Left kidney (tissue), 2 donors: ENCODE results near the gene RHBDL1. TPM values are rescaled to one million over a fixed set of nuclear protein-coding genes. Genes with fewer than 3 reads are reported as not detected.

Experiments used
- DNase-seq: peaks from one replicate; pipeline ENCODE4 v3.0.0-alpha.2; 2013
- polyA plus RNA-seq: library from polyadenylated mRNA; unstranded; fragments of 120-200 nt; gene quantifications from one replicate; pipeline ENCODE4 v1.2.1, GENCODE V29; 2013; ENCODE audit not compliant: insufficient read length

Gene RHBDL1
- polyA plus RNA-seq, 1 donor = 1.7 TPM

DNA sequence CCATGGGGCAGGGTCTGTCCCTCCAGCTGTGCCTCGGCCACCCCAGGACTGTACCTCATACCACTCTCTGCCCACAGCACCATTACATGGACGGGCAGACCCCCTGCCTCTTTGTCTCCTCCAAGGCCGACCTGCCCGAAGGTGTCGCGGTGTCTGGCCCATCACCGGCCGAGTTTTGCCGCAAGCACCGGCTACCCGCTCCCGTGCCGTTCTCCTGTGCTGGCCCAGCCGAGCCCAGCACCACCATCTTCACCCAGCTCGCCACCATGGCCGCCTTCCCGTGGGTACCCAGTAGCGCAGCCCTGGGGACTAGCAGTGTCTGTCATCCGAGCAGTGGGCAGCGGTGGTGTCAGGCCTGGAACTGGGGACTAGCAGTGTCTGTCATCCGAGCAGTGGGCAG, 2.6 kb upstream of the RHBDL1 start:
- DNase-seq = no peak

DNA sequence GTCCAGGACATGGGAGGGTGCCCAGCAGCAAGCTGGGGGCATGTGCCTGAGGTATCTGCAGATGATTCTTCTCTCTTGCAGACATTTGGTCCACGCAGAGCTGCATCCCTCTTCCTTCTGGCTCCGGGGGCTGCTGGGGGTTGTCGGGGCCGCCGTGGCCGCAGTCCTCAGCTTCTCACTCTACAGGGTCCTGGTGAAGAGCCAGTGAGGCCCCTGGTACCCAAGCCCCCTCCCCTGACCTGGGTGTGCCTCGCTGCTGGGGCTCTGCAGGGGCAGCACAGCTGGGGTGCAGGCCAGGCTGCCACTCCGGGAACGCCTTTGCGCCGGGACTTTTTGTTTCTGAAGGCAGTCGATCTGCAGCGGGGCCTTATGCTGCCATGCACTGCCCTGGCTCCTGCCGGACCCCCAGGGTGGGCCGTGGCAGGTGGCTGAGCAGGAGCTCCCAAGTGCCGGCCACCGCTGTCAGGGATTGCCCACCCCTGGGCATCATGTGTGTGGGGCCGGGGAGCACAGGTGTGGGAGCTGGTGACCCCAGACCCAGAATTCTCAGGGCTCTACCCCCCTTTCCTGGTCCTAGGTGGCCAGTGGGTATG, 2.0 kb upstream of the RHBDL1 start:
- no peak for DNase-seq

DNA sequence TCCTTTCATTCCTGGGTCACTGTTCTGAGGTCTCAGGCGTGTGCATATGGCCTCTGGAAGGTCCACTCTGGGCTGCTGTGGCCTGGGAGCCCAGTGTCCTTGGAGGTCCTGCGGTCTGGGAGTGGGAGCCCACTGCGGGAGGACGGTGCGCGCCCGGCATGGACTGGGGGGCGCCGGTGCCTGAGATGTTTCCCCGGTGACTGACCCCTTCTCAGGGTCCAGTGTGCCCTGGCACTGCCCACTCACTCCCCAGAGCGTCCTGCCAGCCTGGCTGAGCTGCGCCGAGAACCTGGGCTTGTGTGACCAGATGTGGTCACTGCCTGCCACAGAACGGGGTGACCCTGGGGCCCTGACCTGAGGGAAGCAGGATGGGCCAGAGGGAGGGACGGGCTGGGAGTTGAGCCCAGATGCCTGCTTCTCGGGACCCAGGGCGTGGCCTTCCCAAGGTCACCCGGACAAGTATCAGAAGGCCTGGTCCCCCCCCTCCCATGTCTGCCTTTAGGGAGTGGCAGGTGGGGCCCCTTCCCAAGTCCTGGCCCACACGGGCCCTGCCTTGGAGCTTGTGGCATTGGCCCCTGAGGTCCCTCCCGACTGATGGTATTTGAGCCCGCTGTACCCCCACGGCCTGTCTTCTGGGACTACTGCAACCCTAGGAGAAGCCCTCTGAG, 1.1 kb upstream of the RHBDL1 start:
- no peak for DNase-seq

DNA sequence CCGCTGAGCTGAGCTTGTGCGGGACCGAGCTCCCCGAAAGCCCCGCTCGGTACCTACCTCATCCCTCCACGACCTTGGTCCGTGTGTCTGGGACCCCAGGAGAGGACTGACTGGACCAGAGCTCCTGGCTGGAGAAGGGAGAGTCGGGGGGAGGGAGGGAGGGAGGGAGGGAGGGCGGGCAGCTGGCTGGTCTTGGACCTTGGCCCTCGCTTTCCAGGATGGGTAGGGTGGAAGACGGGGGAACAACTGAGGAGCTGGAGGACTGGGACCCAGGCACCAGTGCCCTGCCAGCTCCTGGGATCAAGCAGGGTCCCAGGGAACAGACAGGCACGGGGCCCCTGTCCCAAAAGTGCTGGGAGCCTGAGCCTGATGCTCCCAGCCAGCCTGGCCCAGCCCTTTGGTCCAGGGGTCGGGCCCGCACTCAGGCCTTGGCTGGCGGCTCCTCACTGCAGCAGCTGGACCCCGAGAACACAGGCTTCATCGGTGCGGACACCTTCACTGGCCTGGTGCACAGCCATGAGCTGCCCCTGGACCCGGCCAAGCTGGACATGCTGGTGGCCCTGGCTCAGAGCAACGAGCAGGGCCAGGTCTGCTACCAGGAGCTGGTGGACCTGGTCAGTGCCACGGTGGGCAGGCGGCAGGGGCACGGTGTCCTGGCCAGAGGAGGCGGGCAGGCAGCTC, 553 bp downstream of the RHBDL1 start:
- no peak for DNase-seq

DNA sequence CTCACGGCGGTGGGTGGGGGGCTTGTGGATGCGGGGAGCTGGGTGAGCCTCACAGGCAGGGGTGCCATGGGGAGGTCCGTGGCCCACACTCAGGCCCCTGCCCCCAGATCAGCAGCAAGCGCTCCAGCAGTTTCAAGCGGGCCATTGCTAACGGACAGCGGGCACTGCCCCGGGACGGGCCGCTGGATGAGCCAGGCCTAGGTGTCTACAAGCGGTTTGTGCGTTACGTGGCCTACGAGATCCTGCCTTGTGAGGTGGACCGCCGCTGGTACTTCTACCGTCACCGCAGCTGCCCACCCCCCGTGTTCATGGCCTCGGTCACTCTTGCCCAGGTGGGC, 1.1 kb downstream of the RHBDL1 start:
- no peak for DNase-seq

DNA sequence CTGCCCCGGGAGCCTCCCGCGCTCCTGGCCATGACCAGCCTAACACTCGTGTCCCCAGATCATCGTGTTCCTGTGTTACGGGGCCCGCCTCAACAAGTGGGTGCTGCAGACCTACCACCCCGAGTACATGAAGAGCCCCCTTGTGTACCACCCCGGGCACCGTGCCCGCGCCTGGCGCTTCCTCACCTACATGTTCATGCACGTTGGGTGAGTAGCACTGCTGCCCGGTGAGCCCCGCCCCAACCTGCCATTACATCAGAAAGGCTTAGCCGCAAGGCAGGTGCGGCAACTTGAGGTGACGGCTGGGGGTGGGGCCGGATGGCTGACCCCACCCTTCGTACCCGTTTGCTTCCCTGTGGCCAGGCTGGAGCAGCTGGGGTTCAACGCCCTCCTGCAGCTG, 1.4 kb downstream of the RHBDL1 start:
- no peak for DNase-seq

DNA sequence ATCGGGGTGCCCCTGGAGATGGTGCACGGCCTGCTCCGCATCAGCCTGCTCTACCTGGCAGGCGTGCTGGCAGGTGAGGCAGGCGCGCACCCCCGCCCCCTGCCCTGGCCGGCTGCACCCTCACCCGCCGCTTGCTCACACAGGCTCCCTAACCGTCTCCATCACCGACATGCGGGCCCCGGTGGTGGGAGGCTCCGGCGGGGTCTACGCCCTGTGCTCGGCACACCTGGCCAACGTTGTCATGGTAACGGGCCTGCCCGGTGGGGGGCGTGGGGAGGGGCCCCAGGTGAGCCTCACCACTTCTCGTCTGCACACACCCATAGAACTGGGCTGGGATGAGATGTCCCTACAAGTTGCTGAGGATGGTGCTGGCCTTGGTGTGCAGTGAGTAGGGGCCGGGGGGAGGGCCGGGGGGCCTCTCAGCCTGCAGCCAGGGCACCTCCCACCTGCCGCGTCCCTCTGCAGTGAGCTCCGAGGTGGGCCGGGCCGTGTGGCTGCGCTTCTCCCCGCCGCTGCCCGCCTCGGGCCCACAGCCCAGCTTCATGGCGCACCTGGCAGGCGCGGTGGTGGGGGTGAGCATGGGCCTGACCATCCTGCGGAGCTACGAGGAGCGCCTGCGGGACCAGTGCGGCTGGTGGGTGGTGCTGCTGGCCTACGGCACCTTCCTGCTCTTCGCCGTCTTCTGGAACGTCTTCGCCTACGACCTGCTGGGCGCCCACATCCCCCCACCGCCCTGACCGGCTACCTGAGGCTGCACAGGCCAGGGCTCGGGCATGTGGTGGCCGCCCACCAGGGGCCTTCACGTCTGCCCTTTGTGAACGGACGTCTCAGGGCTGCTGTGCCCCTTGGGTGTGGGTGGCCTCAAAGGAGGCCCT, 2.1 kb downstream of the RHBDL1 start:
- no peak for DNase-seq

DNA sequence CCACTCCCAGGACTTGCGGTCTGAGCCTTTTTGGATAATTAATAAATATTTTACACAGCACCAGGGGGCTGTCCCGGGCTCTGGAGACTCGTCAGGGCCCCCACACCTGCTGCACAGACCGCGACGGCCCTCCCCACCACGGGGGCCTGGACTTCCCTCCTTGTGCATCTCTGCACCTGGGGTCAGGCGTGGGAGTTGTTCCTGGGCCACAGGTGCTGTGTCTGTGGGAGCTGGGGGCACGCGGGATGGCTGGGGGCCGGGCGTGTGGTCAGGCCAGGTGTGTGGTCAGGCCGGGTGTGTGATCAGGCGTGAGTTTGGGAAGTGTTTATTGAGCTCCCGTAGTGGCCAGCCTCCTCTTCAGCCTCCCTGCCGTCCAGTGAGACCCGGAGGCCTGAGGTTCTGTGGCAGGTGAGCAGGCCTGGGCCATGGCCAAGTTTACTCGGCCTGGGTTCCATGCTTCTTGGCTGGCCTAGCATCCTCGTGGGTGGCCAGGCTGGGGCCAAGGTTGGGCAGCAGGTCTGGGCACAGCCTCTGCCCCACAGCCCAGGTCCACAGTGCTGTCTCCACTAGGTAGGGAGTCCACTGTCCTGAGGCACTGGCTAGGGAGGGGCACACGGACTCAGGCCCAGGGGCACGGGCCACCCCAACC, 2.9 kb downstream of the RHBDL1 start:
- DNase-seq = no peak

DNA sequence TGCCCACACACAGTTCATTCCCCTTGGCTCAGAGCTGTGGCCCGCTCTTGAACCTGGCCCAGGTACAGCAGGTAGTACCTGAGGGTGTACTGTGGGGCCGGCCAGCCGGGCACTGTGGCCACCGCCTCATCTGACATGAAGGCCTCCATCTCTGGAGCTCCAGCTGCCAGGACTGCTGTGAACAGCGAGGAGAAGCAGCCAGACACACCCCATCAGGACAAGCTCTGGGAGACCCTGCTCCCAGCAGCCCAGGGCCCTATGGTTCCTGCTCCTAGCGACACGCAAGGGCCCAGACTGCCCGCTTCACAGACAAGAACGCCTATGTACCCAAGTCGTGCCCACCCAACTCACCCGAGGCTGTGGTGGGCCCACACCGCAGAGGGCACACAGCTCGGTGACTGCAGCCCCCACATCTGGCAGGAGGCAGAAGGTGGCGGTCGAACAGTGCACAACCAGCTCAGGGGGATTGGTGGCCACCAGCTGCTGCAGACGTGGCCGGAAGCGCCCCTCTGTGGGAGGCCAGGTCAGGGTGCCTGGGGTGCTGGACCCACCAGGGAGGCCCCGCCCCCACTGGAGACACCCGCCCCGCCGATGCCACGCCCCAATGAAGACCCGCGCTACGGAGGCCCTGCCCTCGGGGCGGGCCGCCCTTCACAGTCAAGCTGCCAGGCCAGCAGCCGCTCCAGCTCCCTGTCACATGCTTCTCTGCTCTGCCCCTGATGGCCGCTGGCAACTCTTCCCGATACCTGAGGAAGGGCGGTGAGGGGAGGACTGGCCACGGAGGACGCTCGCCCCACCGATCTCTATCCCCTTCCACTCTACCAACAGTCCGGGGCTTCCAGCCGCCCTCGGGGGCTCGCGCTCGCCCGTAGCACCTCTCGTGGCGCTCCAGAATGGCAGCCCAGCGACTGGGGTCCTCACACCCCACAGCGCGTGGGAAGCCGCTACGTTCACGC, 3.7 kb downstream of the RHBDL1 start:
- DNase-seq = no peak

DNA sequence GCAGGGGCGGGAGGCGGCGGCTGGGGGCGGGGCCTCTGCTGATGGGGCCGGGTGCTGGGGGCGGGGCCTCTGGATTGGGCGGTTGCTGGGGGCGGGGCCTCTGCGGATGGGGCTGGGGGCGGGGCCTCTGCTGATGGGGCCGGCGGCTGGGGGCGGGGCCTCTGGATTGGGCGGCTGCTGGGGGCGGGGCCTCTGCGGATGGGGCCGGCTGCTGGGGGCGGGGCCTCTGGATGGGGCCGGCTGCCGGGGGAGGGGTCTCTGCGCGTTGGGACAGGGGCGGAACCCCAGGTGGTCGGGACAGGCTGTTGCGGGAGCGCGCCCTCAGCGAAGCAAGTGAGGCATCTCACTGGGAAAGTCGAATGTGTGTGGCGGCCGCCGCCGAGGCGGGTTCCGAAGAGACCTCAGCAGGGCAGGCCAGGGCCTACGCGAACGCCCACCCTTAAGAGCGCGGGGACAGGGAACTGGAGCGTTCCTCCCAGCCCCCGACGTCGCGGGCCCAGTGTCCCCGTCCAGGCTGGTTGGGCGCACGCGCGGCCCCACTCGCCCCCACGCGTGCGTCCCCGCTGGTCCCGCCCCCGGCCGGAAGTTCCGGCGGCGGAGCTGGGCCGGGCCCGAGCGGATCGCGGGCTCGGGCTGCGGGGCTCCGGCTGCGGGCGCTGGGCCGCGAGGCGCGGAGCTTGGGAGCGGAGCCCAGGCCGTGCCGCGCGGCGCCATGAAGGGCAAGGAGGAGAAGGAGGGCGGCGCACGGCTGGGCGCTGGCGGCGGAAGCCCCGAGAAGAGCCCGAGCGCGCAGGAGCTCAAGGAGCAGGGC, 4.5 kb downstream of the RHBDL1 start, which contains the start of gene STUB1:
TSS of gene STUB1 (plus strand) at position 597 of the 811 bp plus-strand sequence. CDS start at position 713, 116 bp downstream.
- DNase-seq = peak; percentile 71

DNA sequence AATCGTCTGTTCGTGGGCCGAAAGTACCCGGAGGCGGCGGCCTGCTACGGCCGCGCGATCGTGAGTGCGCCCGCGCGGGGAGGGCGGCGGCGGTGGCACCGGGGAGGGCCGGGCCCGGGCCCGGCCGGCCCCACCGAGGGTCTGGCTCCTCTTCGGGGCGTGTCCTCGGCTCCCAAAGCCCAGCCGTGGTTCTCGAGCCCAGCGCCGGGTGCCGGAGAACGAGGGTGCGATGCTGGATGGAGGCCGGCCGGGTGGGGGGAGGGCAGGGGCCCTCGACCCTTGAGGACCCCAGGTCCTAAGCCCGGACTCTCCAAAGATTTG, 5.1 kb downstream of the RHBDL1 start:
- no peak for DNase-seq

DNA sequence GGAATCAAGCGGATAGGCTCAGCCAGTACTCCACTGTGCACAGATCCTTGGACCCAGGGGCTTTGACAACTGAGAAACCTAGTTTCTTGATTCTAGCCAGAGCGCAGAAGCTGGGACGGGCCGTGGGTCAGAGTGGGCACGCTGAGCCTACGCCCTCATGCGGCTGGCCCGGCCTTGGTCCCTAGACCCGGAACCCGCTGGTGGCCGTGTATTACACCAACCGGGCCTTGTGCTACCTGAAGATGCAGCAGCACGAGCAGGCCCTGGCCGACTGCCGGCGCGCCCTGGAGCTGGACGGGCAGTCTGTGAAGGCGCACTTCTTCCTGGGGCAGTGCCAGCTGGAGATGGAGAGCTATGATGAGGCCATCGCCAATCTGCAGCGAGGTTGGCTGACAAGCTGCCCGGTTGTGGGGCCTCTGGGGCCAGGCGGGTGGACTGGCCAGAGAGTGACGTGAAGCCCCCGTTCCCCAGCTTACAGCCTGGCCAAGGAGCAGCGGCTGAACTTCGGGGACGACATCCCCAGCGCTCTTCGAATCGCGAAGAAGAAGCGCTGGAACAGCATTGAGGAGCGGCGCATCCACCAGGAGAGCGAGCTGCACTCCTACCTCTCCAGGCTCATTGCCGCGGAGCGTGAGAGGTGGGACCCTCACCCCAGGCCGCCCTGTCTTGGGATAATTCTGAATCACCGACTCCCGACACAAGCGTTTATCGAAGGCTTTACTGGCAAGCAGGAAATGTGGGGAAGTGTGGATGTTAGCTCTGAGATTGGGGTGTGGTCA, 5.7 kb downstream of the RHBDL1 start:
- no peak for DNase-seq

DNA sequence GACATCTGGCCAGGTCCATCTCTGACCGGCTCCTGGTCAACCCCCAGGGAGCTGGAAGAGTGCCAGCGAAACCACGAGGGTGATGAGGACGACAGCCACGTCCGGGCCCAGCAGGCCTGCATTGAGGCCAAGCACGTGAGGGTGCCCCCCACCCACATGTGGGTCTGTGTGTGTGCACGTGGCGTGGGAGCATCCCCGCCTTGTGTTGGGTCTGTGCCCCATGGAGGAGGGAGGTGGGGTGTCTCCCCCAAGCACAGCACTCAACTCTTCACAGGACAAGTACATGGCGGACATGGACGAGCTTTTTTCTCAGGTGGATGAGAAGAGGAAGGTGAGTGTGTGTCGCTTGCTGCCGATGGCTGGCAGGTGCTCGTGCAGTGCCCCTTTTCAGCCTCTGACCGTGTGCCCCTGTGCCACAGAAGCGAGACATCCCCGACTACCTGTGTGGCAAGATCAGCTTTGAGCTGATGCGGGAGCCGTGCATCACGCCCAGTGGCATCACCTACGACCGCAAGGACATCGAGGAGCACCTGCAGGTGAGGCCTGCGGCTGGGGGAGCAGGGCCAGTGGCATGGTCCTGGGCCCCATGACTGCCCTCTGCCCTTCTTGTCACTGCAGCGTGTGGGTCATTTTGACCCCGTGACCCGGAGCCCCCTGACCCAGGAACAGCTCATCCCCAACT, 6.4 kb downstream of the RHBDL1 start:
- DNase-seq = no peak

DNA sequence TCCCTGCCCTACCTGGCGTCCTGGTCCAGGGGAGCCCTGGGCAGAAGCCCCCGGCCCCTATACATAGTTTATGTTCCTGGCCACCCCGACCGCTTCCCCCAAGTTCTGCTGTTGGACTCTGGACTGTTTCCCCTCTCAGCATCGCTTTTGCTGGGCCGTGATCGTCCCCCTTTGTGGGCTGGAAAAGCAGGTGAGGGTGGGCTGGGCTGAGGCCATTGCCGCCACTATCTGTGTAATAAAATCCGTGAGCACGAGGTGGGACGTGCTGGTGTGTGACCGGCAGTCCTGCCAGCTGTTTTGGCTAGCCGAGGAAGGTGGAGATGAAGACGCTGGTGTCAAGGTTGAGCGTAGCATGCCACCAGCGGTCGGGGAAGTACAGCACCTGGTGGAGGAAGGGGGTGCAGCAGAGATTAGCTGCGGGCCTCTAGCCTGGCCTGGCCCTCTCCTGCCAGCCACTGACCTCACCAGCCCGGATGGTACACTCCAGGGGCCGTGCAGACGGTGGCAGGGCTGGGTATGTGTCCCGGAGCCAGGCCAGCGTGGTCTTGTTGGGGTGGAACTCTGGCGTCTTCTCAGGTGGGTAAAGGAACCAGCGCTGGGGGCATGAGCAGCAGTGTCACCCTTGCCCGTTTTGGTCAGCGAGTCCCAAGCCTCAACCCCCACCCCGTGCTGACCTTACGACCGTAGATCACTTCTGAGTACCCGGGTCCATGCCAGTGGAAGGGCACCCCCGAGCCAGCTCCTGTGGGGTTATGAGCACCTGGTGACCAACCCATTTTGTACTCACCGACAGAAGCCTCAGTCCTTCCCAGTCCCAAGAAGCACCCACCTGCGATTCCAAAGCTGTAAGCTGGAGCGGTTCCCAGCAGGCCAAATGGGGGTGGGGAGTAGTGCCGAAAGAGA, 7.3 kb downstream of the RHBDL1 start:
- no peak for DNase-seq

DNA sequence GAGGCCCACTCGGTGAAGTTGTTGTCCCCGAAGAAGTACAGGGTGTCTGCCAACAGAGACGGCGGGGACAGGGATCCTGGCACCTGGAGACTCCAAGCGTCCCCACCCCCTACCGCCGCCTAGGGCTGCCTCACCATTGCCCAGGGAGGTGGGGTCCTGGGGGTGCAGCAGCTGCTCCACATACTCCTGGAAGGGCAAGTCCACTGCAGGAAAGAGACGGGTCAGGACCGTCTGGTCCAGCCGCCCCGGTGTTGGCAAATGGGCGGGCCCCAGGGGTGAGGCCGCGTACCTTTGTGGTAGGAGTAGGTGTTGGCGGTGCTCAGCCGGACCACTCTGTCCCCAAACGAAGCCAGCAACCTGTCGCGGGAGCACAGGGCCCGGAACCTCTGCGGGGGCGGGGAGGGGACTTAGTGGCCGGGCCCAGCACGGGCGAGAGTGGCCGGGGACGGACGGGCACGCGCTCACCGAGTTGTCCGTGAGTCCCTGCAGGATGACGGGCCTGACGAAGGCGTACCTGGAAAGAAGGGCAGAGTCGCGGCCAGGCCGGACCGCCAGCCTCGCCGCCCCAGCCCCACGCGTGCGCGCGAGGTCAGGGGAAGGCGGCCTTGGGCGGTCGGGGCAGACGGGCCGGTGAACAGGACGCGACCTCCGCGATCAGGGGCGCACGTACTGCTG, 8.1 kb downstream of the RHBDL1 start:
- DNase-seq = no peak

DNA sequence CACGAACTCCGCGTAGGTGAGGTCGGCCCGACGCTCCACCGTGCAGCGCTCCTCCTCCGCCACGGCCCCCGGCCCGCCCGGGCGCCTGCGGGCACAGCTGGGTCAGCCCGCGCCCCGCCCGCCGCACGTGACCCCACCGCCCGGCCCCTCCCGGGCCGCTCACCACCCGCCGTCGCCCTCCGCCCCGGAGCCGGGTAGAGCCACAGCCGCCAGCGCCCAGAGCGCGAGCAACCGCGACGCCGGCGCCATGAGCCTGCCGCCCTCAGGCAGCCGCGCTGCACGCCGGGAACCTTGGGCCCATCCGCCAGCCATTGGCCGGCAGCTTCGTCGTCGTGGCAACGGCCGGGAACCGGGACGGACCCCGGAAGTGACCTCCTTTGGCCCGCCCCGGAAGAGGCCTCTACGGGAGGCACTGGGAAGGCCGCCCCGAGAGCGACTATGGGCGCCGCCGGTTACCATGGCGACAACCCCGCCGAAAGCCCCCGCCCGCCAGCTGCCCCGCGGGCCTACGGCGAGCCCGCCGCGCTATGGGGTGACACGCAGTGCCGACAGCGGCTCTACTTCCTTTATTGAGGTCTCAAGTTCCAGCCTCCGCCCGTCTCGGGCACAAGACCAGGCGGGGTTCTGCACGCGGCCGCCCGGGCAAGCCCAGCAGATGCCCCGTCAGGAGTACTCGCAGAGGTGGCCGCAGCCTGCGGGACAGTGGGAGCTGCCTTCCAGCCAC, 8.8 kb downstream of the RHBDL1 start, which contains the start of gene JMJD8:
TSS of gene JMJD8 (minus strand) at position 264 of the 724 bp plus-strand sequence. CDS start at position 249, 15 bp downstream.
- DNase-seq = peak; percentile 93
